GM21786 (cell line): Measurements from ENCODE around the gene TTC17.

Source experiments
- ATAC-seq: cut with Tn5 transposase; IDR thresholded peaks from one replicate; pipeline ENCODE4 v1.9.1; 2021; ENCODE audit not compliant: unreplicated experiment

The TTC17 gene

DNA sequence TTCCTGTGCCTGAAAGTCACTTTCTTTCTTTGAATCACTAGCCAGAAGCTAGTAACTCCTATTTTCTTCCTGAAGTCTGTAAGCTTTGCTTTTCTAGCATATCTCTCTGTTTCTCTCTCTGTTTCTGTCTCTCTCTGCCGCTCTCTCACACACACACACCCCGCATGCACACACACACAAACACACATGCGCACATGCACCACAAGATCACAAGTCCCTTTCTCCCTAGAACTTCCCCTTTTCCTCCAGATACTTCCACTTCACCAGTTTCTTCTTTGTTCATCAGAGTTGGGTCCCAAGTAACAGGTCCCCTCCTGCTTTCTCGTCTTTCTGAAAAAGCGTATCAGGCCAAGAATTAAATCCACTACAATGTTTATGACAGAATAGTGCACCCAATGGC is 173.3 kb downstream of the TTC17 start:
- no peak for ATAC-seq

DNA sequence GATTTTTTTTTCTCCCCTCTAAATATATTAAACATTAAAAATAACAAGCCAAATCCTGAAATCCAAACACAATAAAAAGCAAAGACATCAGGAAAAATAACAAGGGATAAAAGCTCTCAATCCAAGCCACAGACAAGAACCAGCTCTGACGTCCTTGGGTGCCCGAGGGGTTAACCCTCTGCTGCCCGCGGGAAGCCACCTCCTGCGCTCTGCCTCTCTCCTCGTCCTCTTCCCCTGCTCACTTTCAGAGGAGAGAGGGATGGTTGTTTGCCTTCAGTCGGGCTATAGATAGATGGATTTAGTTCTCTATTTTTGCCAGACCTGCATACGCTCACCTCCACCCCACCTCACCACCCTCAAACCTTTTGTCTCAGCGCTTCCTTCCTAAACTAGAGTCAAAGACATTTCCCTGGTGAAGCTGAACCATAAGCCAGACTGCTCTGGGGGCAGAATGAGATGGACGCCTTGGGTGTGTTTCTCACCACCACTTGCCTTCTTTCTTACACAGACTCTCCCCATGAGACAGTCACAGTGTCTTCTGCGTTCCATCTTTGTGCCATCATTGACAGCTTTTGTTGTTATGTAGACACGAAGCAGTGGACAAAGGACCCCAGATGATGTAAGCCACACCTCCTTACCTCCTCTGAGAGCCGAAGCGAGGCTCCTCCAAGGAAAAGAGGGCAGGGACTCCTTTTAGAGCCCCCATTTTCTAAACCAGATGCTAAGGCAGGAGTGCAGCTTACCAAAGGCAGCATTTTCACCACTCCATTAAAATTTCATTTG is 179.3 kb downstream of the TTC17 start:
- no peak for ATAC-seq

DNA sequence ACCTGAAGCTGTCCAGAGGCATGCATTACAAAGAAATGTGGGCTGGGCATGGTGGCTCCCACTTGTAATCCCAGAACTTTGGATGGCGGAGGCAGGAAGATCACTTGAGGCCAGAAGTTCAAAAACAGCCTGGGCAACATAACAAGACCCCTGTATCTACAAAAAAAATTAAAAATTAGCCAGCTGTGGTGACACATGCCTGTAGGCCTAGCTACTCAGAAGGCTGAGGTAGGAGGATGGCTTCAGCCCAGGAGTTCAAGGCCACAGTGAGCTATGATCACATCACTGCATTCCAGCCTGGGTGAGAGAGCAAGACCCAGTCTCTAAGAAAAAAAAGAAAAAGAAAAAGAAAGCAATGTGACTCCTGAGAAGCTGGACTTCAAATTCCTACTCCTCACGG is 183.3 kb downstream of the TTC17 start:
- no peak for ATAC-seq

DNA sequence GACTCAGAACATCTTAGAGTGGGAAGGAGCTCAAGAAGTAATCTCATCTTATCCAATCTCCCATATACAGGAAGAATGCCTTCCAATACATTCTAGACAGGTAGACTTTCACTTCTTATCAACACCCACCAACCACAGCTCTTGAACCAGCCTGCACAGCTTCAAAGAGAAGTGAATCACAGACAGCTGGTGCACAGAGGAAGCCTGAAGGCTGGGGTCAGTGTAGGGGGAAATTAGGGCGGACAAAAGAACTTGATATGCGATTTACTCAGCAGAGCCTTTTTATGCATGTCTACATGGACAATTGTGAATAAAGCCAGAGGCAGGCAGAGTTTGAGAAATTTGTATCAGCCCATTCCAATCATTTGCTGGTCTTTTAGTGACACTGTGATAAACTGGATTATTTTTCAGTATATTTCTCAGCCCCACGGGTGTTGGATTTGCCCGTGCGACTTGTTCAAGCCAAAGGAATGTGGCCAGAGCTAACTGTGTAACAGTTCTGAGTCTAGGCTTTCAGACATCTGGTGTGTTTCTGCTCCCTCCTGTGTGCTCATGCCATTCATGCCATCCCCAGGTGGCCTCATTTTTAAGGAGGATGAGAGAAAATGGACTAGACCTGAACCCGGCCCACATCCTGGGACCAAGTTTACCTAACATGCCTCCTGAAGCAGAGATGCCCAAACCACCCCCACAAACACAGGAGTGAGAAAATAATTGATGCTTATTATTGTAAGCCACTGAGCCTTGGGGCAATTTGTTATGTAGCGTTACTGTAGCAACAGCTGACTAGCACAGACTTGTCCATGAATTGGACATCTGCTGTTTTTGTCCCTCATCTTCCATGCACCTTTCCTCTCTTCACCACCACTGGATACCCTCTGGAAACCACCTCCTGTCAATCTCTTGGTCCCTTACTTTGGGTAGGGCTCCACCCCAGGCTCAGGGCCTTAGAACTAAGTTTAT is 184.3 kb downstream of the TTC17 start:
- no peak for ATAC-seq
